Femur (tissue), 1 donor: ENCODE measurements around the gene KCNA2.
A peak's percentile ranks its signal among the peaks of the same experiment; 100 is the strongest.

Source experiments
- DNase-seq: peaks from one replicate; pipeline ENCODE4 v3.0.0-alpha.2; 2017

KCNA2 gene

DNA sequence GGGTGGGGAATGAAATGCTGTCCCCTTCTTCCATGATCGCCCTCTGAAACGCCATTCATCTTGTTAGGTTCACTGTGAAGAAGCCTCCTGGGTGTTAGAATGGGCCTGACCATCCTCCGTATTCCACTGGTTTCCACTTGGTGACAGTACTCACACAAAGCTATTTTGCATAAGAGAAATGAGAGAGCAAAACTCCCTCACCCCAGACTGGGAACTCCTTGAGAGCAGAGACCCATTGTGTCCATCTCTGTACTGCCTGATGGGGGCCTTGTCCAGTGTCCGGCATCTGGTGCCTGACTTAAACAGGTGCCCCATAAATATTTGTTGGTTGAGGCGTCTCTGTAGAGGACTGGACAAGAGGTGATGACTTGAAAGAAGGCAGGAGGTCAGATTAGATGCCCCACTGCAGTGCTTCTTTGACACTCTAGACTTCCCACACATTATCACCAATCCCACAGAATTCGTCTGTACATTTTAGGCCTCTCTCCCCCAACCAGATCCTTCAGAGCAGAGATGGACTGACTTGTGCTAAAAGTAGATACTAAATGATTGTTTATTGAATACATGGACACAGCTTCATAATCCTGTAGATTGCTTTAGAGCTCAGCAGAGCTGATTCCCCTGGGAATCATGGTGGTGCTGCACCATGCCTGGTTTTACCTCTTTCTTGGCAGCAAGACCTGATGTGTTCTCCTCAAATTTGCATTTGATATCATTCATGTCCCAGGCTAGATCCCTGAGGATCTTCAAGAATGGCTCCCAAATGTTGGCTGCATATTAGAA, 22.4 kb upstream of the KCNA2 start:
- DNase-seq, result no peak

- no peak for DNase-seq
These were observed 21.6 kb upstream of the KCNA2 start for GRCh38 chr1:110627764-110628163.

GRCh38 chr1:110626889-110627288, 20.7 kb upstream of the KCNA2 start:
- DNase-seq, result no peak

GRCh38 chr1:110620686-110621085, 14.5 kb upstream of the KCNA2 start:
- DNase-seq, result no peak

DNA sequence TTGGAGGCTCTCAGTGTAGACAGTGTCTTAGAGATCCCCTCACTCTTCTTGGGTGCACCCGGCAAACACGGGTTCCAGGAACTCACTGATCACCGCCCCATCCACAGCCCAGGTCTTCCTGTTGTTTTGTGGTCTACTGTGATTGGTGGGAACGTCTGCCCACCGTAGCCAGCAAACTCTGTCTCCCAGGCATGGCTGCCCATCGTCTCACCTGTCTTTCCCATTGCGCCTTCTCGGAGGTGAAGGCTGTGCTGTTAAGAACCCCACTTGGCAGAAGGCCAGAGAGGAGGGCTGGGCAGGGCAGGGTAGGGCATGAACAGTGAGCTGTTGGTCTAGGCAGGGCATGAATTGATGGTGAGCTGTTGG, 14.1 kb upstream of the KCNA2 start:
- no peak for DNase-seq

DNA sequence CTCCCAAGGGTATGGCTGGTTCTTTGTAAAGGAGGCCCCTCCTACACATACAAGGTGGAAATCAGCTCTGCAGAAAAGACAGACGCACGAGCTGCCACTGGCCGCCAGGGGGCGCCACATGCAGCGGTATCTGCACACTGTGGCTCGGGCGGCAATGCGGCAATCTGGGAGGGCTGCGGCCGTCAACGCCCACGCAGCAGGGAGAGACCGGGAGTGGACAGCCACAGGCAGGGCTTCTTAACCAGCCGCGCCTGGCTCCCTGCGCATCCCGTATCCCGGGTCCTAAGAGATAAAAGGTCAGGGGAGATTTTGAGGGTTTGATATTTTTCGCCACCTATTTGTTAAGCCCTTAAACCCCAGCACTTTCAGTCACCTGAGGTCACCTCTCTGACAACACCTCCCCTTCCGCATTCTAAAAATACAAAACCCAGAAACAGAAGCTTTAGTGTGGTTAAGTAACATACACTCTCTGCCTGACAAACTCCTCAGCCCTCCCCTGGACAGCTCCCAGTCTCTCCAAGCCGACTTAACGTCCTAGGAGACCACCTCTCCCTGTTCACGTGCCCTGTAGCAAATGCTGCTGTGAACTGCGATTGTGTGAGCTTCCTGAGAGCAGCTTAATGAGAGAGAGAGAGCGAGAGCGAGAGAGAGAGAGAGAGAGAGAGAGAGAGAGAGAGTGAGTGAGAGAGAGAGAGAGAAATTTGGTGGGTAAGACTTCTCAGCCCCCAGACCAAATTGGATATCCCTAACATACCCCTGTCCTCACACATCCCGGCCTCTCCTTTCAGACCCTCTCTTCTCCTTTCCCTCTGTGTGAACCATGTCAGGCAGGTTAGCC, 13.5 kb upstream of the KCNA2 start:
- peak; percentile 83 for DNase-seq

DNA sequence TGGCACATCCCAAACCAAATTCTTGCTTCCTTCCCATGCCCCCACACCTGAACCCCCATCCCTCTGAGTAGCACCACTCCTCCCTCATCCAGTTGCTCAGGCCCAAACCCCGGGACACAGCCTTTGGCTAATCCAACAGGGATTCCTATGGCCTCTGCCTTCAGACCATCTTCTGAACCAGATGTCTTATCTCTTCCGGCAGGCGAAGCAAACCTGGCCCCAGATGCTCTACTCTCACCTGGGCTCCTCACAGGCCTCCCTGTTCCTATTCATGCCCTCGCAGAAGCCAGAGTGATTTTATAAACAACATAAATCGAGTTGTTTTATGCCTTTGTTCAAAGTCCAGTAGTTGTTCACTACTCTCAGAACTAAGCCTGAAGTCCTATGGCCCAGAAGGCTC, 12.5 kb upstream of the KCNA2 start:
- no peak for DNase-seq

- DNase-seq, result no peak
These were observed 11.4 kb upstream of the KCNA2 start for GRCh38 chr1:110617589-110617988.

GRCh38 chr1:110617116-110617515, 11.0 kb upstream of the KCNA2 start:
- no peak for DNase-seq

- DNase-seq, result no peak
These were observed 10.4 kb upstream of the KCNA2 start for GRCh38 chr1:110616587-110616986.

DNA sequence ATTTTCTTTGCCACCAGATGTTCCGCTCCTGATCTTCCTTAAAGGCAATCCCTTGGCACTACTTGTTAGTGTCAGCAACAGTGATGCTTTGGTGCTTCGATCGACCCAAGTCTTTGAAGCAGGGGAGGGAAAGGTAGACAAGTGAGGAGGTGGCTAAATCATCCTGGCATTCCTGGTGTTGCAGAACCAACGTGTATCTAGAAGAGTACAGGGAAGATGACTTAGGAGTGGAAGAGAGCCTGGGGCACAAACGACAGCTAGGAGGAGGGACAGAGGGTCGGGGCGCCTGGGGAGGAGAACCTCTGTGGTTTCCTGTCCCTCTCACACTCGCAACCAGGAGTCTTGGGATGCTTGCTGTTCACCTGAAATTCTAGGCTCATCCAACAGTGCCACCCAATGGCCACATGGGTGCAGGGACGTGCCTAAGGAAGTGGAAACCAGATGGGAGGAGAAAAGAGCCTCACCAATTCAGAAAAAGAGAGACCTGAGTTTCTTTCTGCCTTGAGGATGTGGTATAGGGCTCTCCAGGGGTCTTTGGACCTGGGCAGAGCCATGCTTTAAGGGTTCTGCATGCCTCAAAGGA, 9.5 kb upstream of the KCNA2 start:
- DNase-seq, result peak; percentile 76

DNA sequence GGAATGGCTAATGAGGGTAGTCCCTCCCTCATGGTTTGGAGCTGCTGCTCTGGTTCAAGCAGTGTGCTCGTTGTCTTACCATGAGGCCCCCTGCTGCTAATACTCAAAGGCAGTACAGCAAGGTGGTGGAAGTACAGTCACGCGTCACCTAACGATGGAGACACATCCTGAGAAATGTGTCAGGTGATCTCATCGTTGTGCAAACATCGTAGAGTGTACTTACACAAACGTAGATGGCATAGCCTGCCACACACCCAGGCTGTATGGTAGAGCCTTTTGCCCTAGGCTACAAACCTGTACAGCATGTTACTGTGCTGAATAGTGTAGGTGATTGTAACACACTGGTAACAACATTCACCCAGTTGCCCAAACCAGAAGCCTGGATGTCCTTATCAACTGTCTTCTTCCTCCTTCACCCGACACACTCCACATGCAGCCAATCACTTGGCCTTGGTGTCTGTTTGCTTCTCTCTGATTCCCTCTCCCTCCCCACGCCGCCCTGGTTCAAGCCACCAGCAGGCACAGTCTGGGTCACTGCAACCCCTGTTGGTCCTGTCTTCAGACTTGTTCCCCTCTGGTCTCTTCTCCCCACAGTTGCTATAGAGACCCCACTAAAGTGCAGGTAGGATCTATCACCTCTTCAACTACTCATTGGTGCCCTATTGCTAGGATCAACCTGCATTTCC, 6.0 kb upstream of the KCNA2 start:
- DNase-seq, result no peak

GRCh38 chr1:110610696-110611286, 4.6 kb upstream of the KCNA2 start:
- no peak for DNase-seq

- DNase-seq, result no peak
These were observed 3.9 kb upstream of the KCNA2 start for GRCh38 chr1:110610084-110610483.

DNA sequence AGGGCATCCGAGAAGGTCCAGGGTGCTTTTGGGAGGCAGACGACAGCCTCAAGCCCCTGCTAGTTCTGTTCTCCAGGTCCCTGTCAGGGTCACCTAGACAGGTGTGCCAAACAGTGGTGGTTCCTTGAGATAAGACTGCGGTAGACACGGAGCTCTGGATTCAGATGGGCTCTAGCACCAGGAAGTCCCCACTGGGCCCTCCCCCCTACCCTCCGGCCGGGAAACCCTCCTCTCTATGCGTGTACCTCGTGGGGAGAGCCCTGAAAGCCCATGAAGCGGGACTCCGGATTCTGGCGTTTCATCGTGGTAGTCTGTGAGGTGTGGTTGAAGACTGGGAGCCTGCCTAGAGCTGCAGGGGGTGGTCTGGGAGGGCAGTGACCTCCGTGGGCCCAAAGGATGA, 2.1 kb upstream of the KCNA2 start:
- no peak for DNase-seq

DNA sequence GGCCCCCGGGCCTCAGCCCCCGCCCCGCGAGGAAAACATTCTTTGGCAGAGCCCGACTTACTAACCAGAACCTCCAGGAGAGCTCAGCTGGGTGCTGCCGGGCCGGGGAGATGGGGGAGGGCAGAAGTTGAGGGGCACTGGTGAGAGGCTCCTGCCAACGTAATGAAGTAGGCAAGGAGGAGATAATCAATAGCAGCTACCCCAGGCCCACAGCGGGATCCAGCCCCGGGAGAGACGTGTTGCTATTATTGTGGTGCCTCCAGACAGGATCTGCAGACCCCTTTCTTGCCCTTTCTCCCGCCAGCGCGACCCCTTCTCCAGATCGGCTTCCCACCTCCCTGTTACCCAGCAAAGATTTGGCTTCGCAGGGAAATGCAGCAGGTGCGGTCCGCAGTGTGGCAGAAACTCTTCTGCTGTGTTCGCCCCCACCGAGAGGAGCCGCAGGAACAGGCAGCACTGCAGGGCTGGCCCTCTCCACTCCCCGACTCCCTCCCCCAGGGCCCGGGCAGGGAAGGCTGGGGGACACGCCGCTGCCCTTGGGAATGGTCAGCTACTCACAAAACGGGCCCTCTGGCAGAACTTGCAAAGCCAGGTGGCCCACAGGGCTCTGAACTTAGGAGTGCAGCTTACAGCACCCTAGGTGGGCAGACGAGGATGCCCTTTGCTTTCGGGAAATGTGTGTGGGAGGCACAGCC, 1.5 kb upstream of the KCNA2 start:
- DNase-seq, result no peak

DNA sequence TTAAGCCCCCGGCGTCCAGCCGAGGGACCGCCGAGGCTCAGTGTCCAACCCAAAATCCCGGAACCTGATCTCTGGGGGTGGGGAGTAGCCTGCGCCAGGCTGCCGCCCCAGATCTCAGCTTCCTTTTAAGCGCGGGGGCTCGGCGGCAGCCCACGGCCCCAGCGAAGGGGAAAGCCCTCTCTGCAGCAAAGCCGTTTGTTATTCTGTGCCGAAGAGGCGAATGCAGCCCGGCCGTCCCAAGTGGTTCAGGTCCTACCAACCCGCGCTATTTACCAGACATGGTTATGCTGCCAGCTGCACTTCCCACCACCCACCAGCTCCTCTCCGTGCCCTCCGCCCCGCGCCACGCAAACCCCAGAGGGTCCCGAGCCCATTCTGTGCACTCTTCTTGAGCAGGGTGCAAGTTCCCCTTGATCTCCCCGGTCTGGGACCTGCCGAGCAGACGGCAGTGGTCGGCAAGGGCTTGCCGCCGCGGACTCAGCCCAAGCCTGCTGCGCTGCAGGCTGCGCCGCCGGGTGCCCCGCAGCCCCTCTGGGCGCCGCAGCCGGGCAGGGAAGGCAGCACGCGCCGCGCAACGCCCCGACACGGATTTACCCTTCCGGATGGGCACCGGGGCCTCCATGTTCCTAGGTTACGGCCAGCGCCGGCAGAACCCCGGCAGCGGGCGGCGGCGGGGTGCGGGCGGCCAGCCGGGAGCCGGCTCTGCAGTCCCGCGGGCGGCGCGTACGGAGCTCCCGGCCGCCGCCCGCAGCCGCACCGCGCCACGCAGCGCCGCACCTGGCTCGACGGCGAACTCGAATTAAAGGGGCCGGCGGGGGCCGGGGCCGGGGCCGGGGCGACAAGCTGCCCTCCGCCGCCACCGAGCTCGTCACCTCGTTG, 738 bp upstream of the KCNA2 start:
- no peak for DNase-seq

DNA sequence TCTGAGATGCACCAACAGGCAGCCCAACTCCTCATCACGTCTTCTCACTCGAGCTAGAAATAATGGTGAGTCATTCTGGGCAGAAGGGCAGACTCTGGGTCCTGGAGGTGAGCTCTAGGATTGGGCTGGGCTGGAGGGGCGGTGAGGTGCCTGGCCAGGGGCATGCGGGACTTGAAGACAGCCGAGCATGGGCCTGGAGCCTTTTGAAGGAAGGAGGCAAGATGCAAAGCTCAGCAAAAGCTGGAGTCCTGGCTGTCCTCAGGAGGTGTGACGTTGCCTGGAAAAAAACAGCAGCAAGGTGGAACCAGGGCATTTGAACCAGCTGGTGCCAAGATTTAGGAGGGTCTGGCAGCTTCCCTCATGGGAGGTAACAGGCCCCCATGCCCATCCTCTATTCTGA, 712 bp downstream of the KCNA2 start:
- no peak for DNase-seq

- no peak for DNase-seq
These were observed 1.5 kb downstream of the KCNA2 start for GRCh38 chr1:110604586-110605148.

DNA sequence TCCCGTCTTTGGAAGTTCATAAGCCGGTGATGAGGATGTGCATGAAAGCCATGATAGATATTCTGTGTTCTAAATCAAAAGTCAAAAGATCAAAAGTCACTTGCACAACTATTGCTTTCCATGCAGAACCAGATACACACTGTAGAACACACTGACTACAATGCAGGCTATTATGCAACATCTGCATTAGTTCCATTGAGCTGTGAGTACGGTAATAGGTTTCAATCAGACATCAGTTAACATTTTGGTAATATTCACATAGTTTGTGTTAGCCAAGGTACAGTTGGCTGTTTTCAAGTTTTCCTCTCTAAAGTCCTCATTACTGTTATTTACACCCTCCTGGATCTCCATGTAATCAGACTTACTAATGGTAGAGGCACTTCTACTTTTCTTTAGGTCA, 3.1 kb downstream of the KCNA2 start:
- no peak for DNase-seq

DNA sequence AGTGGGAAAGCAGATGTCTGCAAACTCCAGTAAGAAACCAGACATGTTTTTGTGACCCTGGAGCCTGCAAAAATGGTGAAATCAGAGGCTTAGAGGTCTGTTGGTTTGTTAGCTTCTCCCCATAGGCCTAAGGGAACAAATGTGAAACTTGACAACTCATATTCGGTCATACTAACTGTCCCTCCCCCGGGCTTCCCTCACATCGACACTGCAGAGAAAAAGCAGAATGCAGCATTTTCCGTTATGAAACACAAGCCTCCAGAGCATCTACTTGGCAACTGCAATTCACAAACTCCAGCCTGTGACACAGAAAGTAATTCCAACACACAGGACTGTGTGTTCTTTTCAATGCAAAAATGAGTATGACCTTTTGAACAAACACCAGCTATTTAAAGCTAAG, 3.7 kb downstream of the KCNA2 start:
- no peak for DNase-seq
